Measurements from ENCODE around the gene NLRP9.

NLRP9 gene

DNA sequence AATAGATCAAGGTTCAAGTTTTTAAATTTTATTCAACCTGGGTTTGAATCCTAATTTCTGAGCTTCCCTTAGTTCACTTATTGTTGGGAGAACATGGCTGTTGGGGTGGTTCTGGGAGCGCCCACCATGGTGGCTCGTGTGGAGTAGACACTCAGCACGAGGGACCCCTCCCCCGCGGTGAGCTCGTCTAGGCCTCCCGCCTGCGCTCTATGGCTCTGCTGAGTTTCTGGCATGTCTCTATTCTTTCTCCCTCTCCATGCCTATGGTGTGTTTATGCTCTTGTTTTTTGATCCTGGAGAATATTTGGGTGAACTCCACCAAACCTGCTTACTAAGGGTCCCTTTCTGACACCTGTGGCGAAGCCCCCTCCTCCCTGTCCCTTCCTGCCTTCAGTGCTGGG is 64.7 kb downstream of the NLRP9 start:
- TF ChIP-seq, protein P1, sequence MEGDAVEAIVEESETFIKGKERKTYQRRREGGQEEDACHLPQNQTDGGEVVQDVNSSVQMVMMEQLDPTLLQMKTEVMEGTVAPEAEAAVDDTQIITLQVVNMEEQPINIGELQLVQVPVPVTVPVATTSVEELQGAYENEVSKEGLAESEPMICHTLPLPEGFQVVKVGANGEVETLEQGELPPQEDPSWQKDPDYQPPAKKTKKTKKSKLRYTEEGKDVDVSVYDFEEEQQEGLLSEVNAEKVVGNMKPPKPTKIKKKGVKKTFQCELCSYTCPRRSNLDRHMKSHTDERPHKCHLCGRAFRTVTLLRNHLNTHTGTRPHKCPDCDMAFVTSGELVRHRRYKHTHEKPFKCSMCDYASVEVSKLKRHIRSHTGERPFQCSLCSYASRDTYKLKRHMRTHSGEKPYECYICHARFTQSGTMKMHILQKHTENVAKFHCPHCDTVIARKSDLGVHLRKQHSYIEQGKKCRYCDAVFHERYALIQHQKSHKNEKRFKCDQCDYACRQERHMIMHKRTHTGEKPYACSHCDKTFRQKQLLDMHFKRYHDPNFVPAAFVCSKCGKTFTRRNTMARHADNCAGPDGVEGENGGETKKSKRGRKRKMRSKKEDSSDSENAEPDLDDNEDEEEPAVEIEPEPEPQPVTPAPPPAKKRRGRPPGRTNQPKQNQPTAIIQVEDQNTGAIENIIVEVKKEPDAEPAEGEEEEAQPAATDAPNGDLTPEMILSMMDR (IDR thresholded peaks at IDR 0.05; ENCODE audit: low read depth, low read length), result no peak
- DNase-seq (ENCODE audit: low read depth in 2 of 2), result no peak
- no peak overlapping the region for H3K4me3 ChIP-seq (replicated peaks in 1 of 2; ENCODE audit: low read depth in 2 of 2, low read length in 2 of 2)

DNA sequence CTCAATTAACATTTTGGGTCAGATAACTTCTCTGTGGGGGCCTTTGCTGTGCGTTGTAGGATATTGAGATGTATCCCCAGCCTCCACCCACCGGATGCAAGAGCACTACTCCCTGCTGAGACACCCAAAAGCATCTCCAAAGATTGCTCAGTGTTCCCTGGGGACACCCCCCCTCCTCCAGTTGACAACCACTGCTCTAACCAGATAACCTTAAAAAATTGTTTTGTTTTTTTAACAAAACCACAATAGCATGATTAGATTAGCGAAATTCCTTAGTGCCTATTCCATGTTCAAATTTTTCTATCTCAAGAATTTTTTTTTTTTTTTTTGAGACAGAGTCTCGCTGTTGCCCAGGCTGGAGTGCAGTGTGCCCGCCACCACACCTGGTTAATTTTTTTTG is 65.8 kb downstream of the NLRP9 start:
- peak in 1 of 2 donors; percentile 57 for DNase-seq (ENCODE audit: low read depth in 2 of 2)
- H3K4me3 ChIP-seq (replicated peaks in 1 of 2; ENCODE audit: low read depth in 2 of 2, low read length in 2 of 2), result no peak overlapping the region
- TF ChIP-seq, protein P1 (IDR thresholded peaks at IDR 0.05; ENCODE audit: low read depth, low read length), result no peak

DNA sequence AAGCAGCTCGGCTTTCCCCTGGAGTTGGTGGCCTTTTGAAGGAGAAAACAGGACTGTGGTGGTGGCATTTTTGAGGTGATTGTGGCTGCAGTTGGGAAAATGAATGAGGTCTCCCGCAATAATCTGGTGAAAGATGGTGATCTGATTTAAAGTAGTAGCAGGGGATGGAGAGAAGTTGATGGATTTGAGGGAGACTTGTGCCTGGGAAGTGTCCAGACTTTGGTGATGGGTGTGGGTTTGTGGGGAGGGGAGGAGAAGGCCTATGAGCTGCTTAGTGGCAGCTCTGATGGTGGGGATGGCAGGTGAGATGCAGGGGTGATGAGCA is 67.2 kb downstream of the NLRP9 start:
- DNase-seq (ENCODE audit: low read depth in 2 of 2), result no peak
- TF ChIP-seq, protein P1 (IDR thresholded peaks at IDR 0.05; ENCODE audit: low read depth, low read length), result no peak
- H3K4me3 ChIP-seq (replicated peaks in 1 of 2; ENCODE audit: low read depth in 2 of 2, low read length in 2 of 2), result no peak overlapping the region

DNA sequence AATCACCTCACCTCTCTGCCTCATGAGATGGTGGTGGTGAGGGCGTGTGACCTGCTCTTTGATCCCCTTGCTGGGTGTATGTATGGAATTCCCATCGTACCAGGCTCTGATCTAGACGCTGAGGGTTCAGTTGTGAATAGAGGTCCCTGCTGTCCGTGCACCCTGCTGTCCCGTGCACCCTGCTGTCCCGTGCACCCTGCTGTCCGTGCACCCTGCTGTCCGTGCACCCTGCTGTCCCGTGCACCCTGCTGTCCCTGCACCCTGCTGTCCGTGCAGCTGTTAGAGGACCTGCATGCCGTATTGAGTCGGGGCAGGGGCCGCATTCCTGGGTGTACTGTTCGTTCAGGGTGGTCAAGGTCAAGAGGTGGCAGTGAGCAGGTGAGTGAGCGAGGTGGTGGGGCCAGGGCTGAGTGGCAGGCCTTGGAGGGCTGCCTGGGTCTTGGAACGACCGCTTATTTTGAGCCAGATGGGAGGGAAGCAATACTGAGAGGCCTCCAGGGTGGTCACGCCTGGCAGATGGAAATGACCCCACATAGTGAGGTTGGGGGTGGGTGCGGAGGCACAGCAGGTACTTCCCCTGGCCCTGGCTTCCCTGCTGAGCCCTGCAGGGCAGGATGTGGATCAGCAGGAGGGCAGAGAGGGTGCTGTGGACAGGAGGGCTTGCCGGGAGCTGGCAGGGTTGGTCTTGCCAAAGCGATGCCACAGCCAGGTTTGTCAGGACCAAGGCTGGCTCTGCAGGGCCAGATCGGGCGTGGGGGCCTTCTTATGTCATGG is 67.7 kb downstream of the NLRP9 start:
- no peak overlapping the region for H3K4me3 ChIP-seq (replicated peaks in 1 of 2; ENCODE audit: low read depth in 2 of 2, low read length in 2 of 2)

DNA sequence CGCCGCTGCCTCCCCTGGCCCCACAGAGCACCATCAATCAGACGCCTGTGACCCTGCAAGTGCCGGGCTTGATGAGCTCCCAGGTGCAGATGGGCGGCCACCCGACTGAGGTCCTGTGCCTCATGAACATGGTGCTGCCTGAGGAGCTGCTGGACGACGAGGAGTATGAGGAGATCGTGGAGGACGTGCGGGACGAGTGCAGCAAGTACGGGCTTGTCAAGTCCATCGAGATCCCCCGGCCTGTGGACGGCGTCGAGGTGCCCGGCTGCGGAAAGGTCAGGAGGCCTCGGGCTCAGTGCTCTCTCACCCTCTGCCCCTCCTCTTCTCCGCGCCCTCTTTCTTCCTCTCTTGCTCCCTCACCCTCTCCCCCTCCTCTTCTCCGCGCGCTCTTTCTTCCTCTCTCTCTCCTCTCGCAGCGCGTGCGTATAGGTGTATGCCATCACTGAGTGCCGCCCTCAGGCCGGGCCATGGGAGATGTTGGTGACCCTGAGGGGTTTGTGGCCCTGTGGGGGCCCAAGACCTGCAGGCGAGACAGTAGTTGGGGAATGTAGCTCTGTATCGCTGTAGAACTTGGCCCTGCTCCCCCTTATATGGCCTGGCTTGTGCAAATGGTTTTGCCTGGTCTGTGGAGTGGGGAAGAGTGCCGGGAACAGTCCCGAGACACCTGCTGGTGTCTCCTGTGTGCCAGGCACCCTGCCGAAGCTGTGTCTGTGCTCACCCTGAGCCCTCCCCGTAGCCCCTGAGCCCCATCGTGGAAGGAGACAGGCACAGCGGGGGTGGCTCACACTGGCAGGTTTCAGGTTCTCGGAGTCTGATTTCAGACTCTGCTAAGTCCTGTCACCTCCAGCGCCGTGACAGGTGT is 68.6 kb downstream of the NLRP9 start:
- TF ChIP-seq, protein P1 (IDR thresholded peaks at IDR 0.05; ENCODE audit: low read depth, low read length), result no peak
- DNase-seq (ENCODE audit: low read depth in 2 of 2), result no peak
- H3K4me3 ChIP-seq (replicated peaks in 1 of 2; ENCODE audit: low read depth in 2 of 2, low read length in 2 of 2), result no peak overlapping the region

More for the DNA sequence above, 67.7 kb downstream of the NLRP9 start:
- TF ChIP-seq, protein P1 (IDR thresholded peaks at IDR 0.05; ENCODE audit: low read depth, low read length), result no peak
- no peak for DNase-seq (ENCODE audit: low read depth in 2 of 2)

DNA sequence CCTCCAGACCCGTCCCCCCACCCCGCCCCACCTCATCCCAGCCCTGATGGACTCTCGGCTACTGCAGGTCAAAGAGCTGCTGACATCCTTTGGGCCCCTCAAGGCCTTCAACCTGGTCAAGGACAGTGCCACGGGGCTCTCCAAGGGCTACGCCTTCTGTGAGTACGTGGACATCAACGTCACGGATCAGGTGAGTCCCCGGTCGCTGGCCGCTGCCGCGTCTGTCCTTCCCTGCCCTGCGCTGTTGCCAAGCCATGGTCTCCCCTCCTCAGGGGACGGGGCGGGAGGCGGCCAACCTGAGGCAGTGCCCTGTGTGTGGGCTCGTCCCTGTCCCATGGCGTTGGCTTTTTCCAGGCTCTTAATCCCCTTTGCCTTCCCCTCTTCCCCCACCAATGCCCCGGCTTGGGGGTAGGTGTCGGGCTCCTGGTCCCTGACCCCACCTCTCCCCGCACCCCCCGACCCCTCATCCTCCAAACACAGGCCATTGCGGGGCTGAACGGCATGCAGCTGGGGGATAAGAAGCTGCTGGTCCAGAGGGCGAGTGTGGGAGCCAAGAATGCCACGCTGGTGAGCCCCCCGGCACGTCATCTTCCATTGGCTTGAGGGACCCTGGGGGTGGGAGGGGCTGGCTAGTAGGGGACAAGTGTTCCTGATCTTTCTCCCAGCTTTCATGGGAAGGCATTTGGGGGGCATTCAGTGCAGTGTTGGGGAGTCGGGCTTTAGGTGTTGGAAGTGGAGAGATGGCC is 69.4 kb downstream of the NLRP9 start:
- no peak for DNase-seq (ENCODE audit: low read depth in 2 of 2)
- TF ChIP-seq, protein P1 (IDR thresholded peaks at IDR 0.05; ENCODE audit: low read depth, low read length), result no peak
- H3K4me3 ChIP-seq (replicated peaks in 1 of 2; ENCODE audit: low read depth in 2 of 2, low read length in 2 of 2), result no peak overlapping the region
